Body of pancreas (tissue), 4 donors: ENCODE results near the gene GPR143. TPM values are rescaled to one million over a fixed set of nuclear protein-coding genes. Genes with fewer than 3 reads are reported as not detected.

Source experiments
- ATAC-seq: fragments of 150-250 bp; one replicate; pipeline ENCODE4 v1.9.1; 2016
- DNase-seq, 4 donors: peaks; one replicate each; pipeline ENCODE4 v3.0.0-alpha.2; 2019
- H3K27ac ChIP-seq, 4 donors: fragments of 200-600 bp; sonication (generic); 1 replicate in 3 of 4; 2 replicates in 1 of 4; pipeline versions ENCODE4 v1.5.1 to v1.6.1; 2016 to 2019; ENCODE audit warnings: mild to moderate bottlenecking in 1 of 4, mixed read lengths in 1 of 4, moderate library complexity in 1 of 4
- H3K27me3 ChIP-seq, 2 donors: fragments of 200-600 bp; sonication (generic); one replicate each; pipeline ENCODE4 v1.6.0; 2016; ENCODE audit warnings: mild to moderate bottlenecking in 1 of 2
- H3K36me3 ChIP-seq, 2 donors: fragments of 200-600 bp; sonication (generic); replicated peaks in 1 of 2; 2 replicates each; pipeline ENCODE4 v1.5.1; 2016; ENCODE audit warnings: low read depth in 2 of 2; ENCODE audit not compliant: insufficient read depth in 1 of 2
- H3K4me1 ChIP-seq: fragments of 200-600 bp; sonication (generic); one replicate; pipeline ENCODE4 v1.6.0; 2016
- H3K4me3 ChIP-seq, 2 donors: fragments of 200-600 bp; sonication (generic); 1 replicate in 1 of 2; 2 replicates in 1 of 2; pipeline ENCODE4 v1.5.1; 2016 to 2019
- H3K9me3 ChIP-seq, 3 donors: fragments of 200-600 bp; sonication (generic); 1 replicate in 2 of 3; 2 replicates in 1 of 3; pipeline ENCODE4 v1.5.1; 2016
- POLR2A ChIP-seq, 3 donors: fragments of 450-650 bp; IDR thresholded peaks; one replicate each; pipeline ENCODE4 v1.6.1; 2016; ENCODE audit warnings: antibody characterized with exemption in 3 of 3, mild to moderate bottlenecking in 2 of 3
- WGBS, 2 donors: methylation state at CpG; one replicate each; pipeline ENCODE4 v1.1.5; 2017; 5-methylcytosine and 5-hydroxymethylcytosine counted together
- intact Hi-C: fragments of 100-400 bp; cut with DNase I; formaldehyde crosslinking; loops from one replicate; pipeline ENCODE4 v1.15.1; 2023
- total RNA-seq, 2 donors: library from RNA; depleted of rRNA; stranded (reverse); fragments of >200 nt; gene quantifications; one replicate each; pipeline ENCODE4 v1.1.0, GENCODE V29; 2016
- TF ChIP-seq, protein P1 (sequence below), 7 experiments: fragments of 450-650 bp in 4 of 7; fragments of 200-600 bp in 3 of 7; sonication (generic) in 3 of 7; IDR thresholded peaks; one replicate each; pipeline ENCODE4 v1.5.1; 2016 to 2019; ENCODE audit warnings: antibody characterized with exemption in 7 of 7

GPR143 gene
- total RNA-seq, 2 donors from 2014 or later, result 0.99 to 2.3 TPM

DNA sequence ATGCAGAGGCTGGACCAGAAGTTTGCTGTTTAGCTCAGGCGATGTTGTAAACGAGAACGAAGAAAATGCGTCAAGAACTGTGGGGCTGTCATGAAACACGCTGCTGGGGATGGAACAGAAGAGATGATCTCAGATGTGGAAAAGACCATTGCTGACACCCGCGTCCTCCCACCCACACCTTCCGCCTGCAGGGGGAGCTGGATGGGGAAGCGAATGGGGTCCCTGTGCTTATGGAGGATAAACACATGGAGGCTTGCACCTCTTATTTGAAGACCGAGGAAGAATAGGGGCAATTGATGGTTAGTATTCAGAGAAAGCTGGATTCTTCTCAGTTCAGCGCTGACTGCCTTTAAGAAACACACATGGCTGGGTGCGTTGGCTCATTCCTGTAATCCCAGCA is 63.9 kb downstream of the GPR143 start:
- intact Hi-C loops, result no loop called here
- no peaks in the 10 kb centered on the region for H3K27me3 ChIP-seq
- H3K36me3 ChIP-seq, result no peaks in the 10 kb centered on the region
- TF ChIP-seq POLR2A (IDR thresholded peaks at IDR 0.05), result no peak
- TF ChIP-seq, protein P1, sequence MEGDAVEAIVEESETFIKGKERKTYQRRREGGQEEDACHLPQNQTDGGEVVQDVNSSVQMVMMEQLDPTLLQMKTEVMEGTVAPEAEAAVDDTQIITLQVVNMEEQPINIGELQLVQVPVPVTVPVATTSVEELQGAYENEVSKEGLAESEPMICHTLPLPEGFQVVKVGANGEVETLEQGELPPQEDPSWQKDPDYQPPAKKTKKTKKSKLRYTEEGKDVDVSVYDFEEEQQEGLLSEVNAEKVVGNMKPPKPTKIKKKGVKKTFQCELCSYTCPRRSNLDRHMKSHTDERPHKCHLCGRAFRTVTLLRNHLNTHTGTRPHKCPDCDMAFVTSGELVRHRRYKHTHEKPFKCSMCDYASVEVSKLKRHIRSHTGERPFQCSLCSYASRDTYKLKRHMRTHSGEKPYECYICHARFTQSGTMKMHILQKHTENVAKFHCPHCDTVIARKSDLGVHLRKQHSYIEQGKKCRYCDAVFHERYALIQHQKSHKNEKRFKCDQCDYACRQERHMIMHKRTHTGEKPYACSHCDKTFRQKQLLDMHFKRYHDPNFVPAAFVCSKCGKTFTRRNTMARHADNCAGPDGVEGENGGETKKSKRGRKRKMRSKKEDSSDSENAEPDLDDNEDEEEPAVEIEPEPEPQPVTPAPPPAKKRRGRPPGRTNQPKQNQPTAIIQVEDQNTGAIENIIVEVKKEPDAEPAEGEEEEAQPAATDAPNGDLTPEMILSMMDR (IDR thresholded peaks at IDR 0.05), result no peak
- 93 to 94% methylated on average over 12 of the region's 12 CpGs for WGBS, 2 donors
- H3K4me3 ChIP-seq, result no peak overlapping the region
- ATAC-seq (no peak), DNase-seq (no peak)
- no peaks in the 10 kb centered on the region for H3K9me3 ChIP-seq
- H3K4me1 ChIP-seq, result no peaks in the 10 kb centered on the region
- H3K27ac ChIP-seq, result no peak overlapping the region

DNA sequence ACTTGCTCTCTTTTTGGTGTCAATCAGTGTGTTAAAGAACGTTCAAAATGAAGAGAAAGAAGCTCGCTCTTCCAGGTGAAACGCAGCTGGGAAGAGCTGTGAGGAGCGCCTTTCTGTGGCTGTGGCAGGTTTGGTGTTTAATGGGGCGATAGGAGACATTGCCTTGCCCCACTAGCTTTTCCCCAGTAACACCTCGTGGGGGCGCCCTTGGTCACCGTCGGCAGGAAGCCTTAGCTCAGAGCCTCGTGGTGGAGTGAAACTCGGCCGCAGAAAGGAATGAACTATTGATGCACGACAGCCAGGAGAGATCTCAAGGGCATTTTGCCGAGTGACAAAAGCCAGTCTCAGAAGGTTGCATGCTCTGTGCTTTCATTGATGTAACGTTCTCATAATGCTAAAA is 65.1 kb downstream of the GPR143 start:
- no peaks in the 10 kb centered on the region for H3K27me3 ChIP-seq
- H3K4me3 ChIP-seq, result no peak overlapping the region
- DNase-seq, result no peak
- H3K27ac ChIP-seq, result no peak overlapping the region
- intact Hi-C loops, result no loop called here
- no peaks in the 10 kb centered on the region for H3K9me3 ChIP-seq
- H3K36me3 ChIP-seq, result no peaks in the 10 kb centered on the region
- ATAC-seq, result no peak
- TF ChIP-seq POLR2A (IDR thresholded peaks at IDR 0.05), result no peak
- TF ChIP-seq, protein P1 (IDR thresholded peaks at IDR 0.05), result no peak
- H3K4me1 ChIP-seq, result no peaks in the 10 kb centered on the region
- 79 to 90% methylated on average over 13 to 15 of the region's 15 CpGs for WGBS, 2 donors

DNA sequence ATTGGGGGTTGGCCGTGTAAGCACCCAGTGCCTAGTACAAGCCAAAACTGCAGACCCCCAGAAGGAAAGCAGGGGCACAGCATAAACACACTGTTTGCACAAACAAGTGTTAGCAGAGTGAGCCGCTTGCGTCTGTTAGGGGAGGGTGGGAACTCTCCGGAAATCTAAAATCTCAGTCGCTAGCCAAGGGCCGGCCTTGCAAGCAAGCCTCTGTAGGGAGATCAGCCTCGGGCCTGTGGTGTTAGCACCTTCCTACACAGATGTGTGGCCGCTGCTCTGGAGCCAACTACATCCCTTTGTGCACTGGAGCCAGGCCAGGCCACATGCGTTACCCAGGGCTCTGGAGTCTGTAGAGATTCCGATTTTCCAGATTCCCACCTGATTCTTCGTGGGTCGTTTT is 67.1 kb downstream of the GPR143 start:
- H3K4me1 ChIP-seq, result no peaks in the 10 kb centered on the region
- no peak overlapping the region for H3K27ac ChIP-seq
- no peaks in the 10 kb centered on the region for H3K36me3 ChIP-seq
- intact Hi-C loops, result no loop called here
- DNase-seq (no peak), ATAC-seq (no peak)
- no peaks in the 10 kb centered on the region for H3K9me3 ChIP-seq
- no peak for TF ChIP-seq POLR2A (IDR thresholded peaks at IDR 0.05)
- TF ChIP-seq, protein P1 (IDR thresholded peaks at IDR 0.05), result no peak
- H3K4me3 ChIP-seq, result no peak overlapping the region
- no peaks in the 10 kb centered on the region for H3K27me3 ChIP-seq
- 87 to 96% methylated on average over 4 to 8 of the region's 12 CpGs for WGBS, 2 donors

DNA sequence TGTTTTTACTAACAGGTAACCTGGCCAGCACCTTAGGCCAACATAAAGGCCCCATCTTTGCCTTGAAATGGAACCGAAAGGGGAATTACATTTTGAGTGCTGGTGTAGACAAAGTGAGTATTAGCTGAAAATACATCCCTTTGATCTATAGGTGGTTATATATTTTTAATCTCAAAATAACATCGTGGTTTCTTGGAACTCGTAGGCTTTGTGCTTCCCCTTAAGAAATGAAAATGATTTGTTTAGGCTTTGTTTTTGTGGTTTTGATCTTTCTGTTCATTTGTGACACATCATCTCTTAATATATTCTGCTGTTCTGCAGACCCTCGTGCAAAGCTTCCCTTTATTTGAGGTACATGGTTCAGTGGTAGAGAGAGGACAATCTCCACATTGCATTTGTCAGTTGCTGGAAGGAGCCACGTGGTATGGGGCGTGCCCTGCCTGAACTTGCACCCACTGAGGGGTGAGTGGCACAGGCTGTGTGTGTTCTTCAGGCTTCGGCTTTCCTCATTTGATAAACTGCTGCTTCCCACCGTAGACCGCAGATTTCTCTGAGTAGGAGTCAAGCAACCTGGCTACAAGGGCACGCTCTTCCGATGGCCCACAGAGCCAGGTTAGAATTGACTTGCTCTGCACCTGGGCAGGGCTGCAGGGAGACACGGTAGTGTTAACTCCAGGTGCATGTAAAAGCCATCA is 72.2 kb downstream of the GPR143 start:
- intact Hi-C loops, result no loop called here
- no peak for ATAC-seq
- Histone ChIP-seq H3K4me1 (no peaks in the 10 kb centered on the region), H3K27me3 (no peaks in the 10 kb centered on the region), H3K27ac (no peak overlapping the region), H3K4me3 (no peak overlapping the region), H3K9me3 (no peaks in the 10 kb centered on the region), H3K36me3 (no peaks in the 10 kb centered on the region)
- no peak for DNase-seq
- 87% methylated on average over 6 to 10 of the region's 12 CpGs for WGBS, 2 donors
- no peak for TF ChIP-seq POLR2A (IDR thresholded peaks at IDR 0.05)
- TF ChIP-seq, protein P1 (IDR thresholded peaks at IDR 0.05), result no peak

GRCh38 chrX:9690046-9690445 is 75.6 kb downstream of the GPR143 start:
- H3K27me3 ChIP-seq, result no peaks in the 10 kb centered on the region
- WGBS, 2 donors, result 90 to 98% methylated on average over 5 of the region's 5 CpGs

More at GRCh38 chrX:9690046-9690445, 75.6 kb downstream of the GPR143 start:
- Histone ChIP-seq H3K4me3 (no peak overlapping the region), H3K27ac (no peak overlapping the region), H3K4me1 (no peaks in the 10 kb centered on the region), H3K9me3 (no peaks in the 10 kb centered on the region), H3K36me3 (no peaks in the 10 kb centered on the region)
- TF ChIP-seq, protein P1 (IDR thresholded peaks at IDR 0.05), result no peak
- no peak for TF ChIP-seq POLR2A (IDR thresholded peaks at IDR 0.05)
- intact Hi-C loops, result no loop called here
- no peak for DNase-seq
- no peak for ATAC-seq
